HepG2 (cell line): ENCODE results near the gene CFAP46. TPM values are rescaled to one million over a fixed set of nuclear protein-coding genes. Genes with fewer than 3 reads are reported as not detected.

Experiments used
- AKNA ChIP-seq: sonication (generic); formaldehyde crosslinking; IDR thresholded peaks from 2 replicates; pipeline ENCODE4 v1.4.0; 2020; ENCODE audit warnings: missing genetic modification reagents, borderline replicate concordance
- CBX2 ChIP-seq, 2 experiments: fragments of 200-600 bp in 1 of 2; sonication (generic); formaldehyde crosslinking in 1 of 2; IDR thresholded peaks; 2 replicates each; pipeline versions ENCODE4 v1.7.0 to v1.8.1; 2018 to 2022; ENCODE audit warnings: low read depth in 2 of 2, low read length in 1 of 2, mild to moderate bottlenecking in 1 of 2, missing genetic modification reagents in 1 of 2
- CHCHD3 ChIP-seq: sonication (generic); formaldehyde crosslinking; IDR thresholded peaks from 2 replicates; pipeline ENCODE4 v1.8.0; 2022; ENCODE audit warnings: mild to moderate bottlenecking, missing genetic modification reagents, moderate library complexity
- CREBL2 ChIP-seq: sonication (generic); formaldehyde crosslinking; IDR thresholded peaks from 2 replicates; pipeline ENCODE4 v1.8.1; 2023; ENCODE audit warnings: missing genetic modification reagents, mild to moderate bottlenecking, borderline replicate concordance
- ERF ChIP-seq: IDR thresholded peaks from 2 replicates; pipeline ENCODE4 v1.6.1; 2018; ENCODE audit warnings: missing biosample characterization, missing genetic modification reagents
- KDM5A ChIP-seq: fragments of 200-600 bp; sonication (generic); IDR thresholded peaks from 2 replicates; pipeline ENCODE4 v1.7.0; 2018; ENCODE audit warnings: antibody characterized with exemption, mild to moderate bottlenecking, low read length, borderline replicate concordance
- PAWR ChIP-seq: sonication (generic); formaldehyde crosslinking; IDR thresholded peaks from 2 replicates; pipeline ENCODE4 v1.4.0; 2020; ENCODE audit warnings: missing genetic modification reagents, mild to moderate bottlenecking, borderline replicate concordance
- POGZ ChIP-seq: sonication (generic); formaldehyde crosslinking; IDR thresholded peaks from 2 replicates; pipeline ENCODE4 v1.4.0; 2020; ENCODE audit warnings: mild to moderate bottlenecking, missing genetic modification reagents
- ZBED4 ChIP-seq: sonication (generic); formaldehyde crosslinking; IDR thresholded peaks from 2 replicates; pipeline ENCODE4 v1.4.0; 2020; ENCODE audit warnings: missing genetic modification reagents, borderline replicate concordance
- ZFY ChIP-seq: sonication (generic); formaldehyde crosslinking; IDR thresholded peaks from 2 replicates; pipeline ENCODE4 v1.4.0; 2020; ENCODE audit warnings: missing genetic modification reagents
- ZNF296 ChIP-seq: sonication (generic); formaldehyde crosslinking; conservative IDR thresholded peaks from 2 replicates; pipeline ENCODE4 v1.5.0; 2020; ENCODE audit warnings: mild to moderate bottlenecking, missing genetic modification reagents
- ZNF430 ChIP-seq: sonication (generic); formaldehyde crosslinking; IDR thresholded peaks from 2 replicates; pipeline ENCODE4 v1.9.0; 2021; ENCODE audit warnings: mild to moderate bottlenecking, missing genetic modification reagents
- ZNF577 ChIP-seq: sonication (generic); formaldehyde crosslinking; IDR thresholded peaks from 2 replicates; pipeline ENCODE4 v1.4.0; 2020; ENCODE audit warnings: mild to moderate bottlenecking, low read depth, missing genetic modification reagents, borderline replicate concordance
- ZNF773 ChIP-seq: sonication (generic); formaldehyde crosslinking; IDR thresholded peaks from 2 replicates; pipeline ENCODE4 v1.4.0; 2020; ENCODE audit warnings: missing genetic modification reagents, borderline replicate concordance
- polyA plus RNA-seq, 8 experiments: library from polyadenylated mRNA; depleted of rRNA in 3 of 8; stranded (reverse) in 7 of 8; unstranded in 1 of 8; fragments of >200 nt; fragmentation: Illumina TruSeq in 4 of 8; extraction: Trizol in 4 of 8; gene quantifications; 2 replicates each; pipeline versions ENCODE4 v1.2.1 to v1.2.3, GENCODE V29; 2011 to 2016; ENCODE audit warnings: low read depth in 4 of 8, missing spikeins in 1 of 8, mixed read lengths in 1 of 8; ENCODE audit not compliant: insufficient read depth in 1 of 8
- total RNA-seq, 5 experiments: library from RNA; depleted of rRNA; stranded (reverse); fragments of >200 nt; fragmentation: Illumina TruSeq; extraction: Trizol; gene quantifications; 2 replicates each; pipeline ENCODE4 v1.2.3, GENCODE V29; 2016; ENCODE audit warnings: low read depth in 1 of 5

CFAP46 gene
- total and polyA plus RNA-seq, 2 of the 13 experiments (the other 11 are each of a cell fraction or from before 2014, with no cell fraction given): 0.24 to 0.84 TPM

GRCh38 chr10:132808383-132809231 lies 133.8 kb downstream of the CFAP46 start (continued):
- TF ChIP-seq AKNA (CRISPR knock-in tag) (no peak), ZNF577 (no peak), ERF (no peak), PAWR (CRISPR knock-in tag) (no peak), CBX2 (IDR thresholded peaks at IDR 0.05; ENCODE audit: low read depth, low read length) (no peak), CBX2 (CRISPR knock-in tag; IDR thresholded peaks at IDR 0.05; ENCODE audit: low read depth) (no peak), POGZ (CRISPR knock-in tag) (no peak), ZFY (CRISPR knock-in tag) (no peak), ZBED4 (CRISPR knock-in tag) (no peak), ZNF773 (no peak), CREBL2 (no peak), KDM5A (no peak), CHCHD3 (CRISPR knock-in tag) (no peak), ZNF430 (CRISPR knock-in tag) (no peak), ZNF296 (CRISPR knock-in tag) (no peak)
